H9 (cell line): Measurements from ENCODE around the gene ENTR1. TPM values are rescaled to one million over a fixed set of nuclear protein-coding genes. Genes with fewer than 3 reads are reported as not detected.

Experiments used
- DNase-seq: peaks from one replicate; pipeline ENCODE4 v3.0.0-alpha.2; 2017
- H2AFZ ChIP-seq: one replicate; pipeline ENCODE4 v1.6.1; 2013; ENCODE audit warnings: mild to moderate bottlenecking, low read length, control low read depth, moderate library complexity
- H2AK5ac ChIP-seq: 2 replicates; pipeline ENCODE4 v1.6.1; 2013; ENCODE audit warnings: low read length, control low read depth, mixed read lengths; ENCODE audit not compliant: insufficient read length
- H2BK120ac ChIP-seq: one replicate; pipeline ENCODE4 v1.6.1; 2013; ENCODE audit warnings: low read depth, mild to moderate bottlenecking, low read length, control low read depth, inconsistent platforms; ENCODE audit not compliant: poor library complexity, severe bottlenecking
- H2BK12ac ChIP-seq: 2 replicates; pipeline ENCODE4 v1.6.1; 2013; ENCODE audit warnings: low read length, control low read depth, mixed read lengths, low read depth; ENCODE audit not compliant: insufficient read length
- H2BK15ac ChIP-seq: 2 replicates; pipeline ENCODE4 v1.6.1; 2013; ENCODE audit warnings: low read depth, low read length, control low read depth
- H2BK20ac ChIP-seq: one replicate; pipeline ENCODE4 v1.6.1; 2013; ENCODE audit warnings: low read depth, mild to moderate bottlenecking, low read length, control low read depth, inconsistent platforms; ENCODE audit not compliant: poor library complexity, severe bottlenecking
- H2BK5ac ChIP-seq: 2 replicates; pipeline ENCODE4 v1.6.1; 2013; ENCODE audit warnings: low read length, control low read depth, mixed read lengths; ENCODE audit not compliant: insufficient read length
- H3K14ac ChIP-seq: 2 replicates; pipeline ENCODE4 v1.6.1; 2013; ENCODE audit warnings: low read length, control low read depth; ENCODE audit not compliant: insufficient read depth
- H3K18ac ChIP-seq: 2 replicates; pipeline ENCODE4 v1.6.1; 2013; ENCODE audit warnings: low read depth, mild to moderate bottlenecking, mixed read lengths, low read length, control low read depth; ENCODE audit not compliant: insufficient read length
- H3K23ac ChIP-seq: 2 replicates; pipeline ENCODE4 v1.6.1; 2013; ENCODE audit warnings: low read length, control low read depth, mixed read lengths, low read depth; ENCODE audit not compliant: insufficient read length
- H3K23me2 ChIP-seq: 2 replicates; pipeline ENCODE4 v1.6.1; 2013; ENCODE audit warnings: low read depth, mild to moderate bottlenecking, mixed read lengths, low read length, control low read depth; ENCODE audit not compliant: insufficient read length, poor library complexity, severe bottlenecking
- H3K27ac ChIP-seq: 2 replicates; pipeline ENCODE4 v1.5.1; 2013; ENCODE audit warnings: low read length, control low read depth, mixed read lengths, low read depth; ENCODE audit not compliant: insufficient read length
- H3K27me3 ChIP-seq: 2 replicates; pipeline ENCODE4 v1.6.1; 2013; ENCODE audit warnings: low read length, control low read depth, inconsistent platforms; ENCODE audit not compliant: insufficient read depth
- H3K4ac ChIP-seq: 2 replicates; pipeline ENCODE4 v1.6.1; 2013; ENCODE audit warnings: low read depth, mild to moderate bottlenecking, control low read depth, inconsistent platforms, low read length, moderate library complexity
- H3K4me1 ChIP-seq: 2 replicates; pipeline ENCODE4 v1.6.1; 2013; ENCODE audit warnings: low read length, control low read depth, inconsistent platforms; ENCODE audit not compliant: insufficient read depth
- H3K4me2 ChIP-seq: 2 replicates; pipeline ENCODE4 v1.6.1; 2013; ENCODE audit warnings: low read length, control low read depth, mixed read lengths; ENCODE audit not compliant: insufficient read length, insufficient read depth
- H3K56ac ChIP-seq: 2 replicates; pipeline ENCODE4 v1.6.1; 2013; ENCODE audit warnings: low read depth, mild to moderate bottlenecking, mixed read lengths, low read length, control low read depth; ENCODE audit not compliant: insufficient read length
- H3K79me1 ChIP-seq: 2 replicates; pipeline ENCODE4 v1.6.1; 2013; ENCODE audit warnings: low read depth, mild to moderate bottlenecking, moderate library complexity, low read length, control low read depth, inconsistent platforms; ENCODE audit not compliant: insufficient read depth, poor library complexity, severe bottlenecking
- H3K79me2 ChIP-seq: 2 replicates; pipeline ENCODE4 v1.6.1; 2013; ENCODE audit warnings: low read length, control low read depth, inconsistent platforms; ENCODE audit not compliant: insufficient read depth
- H3K9ac ChIP-seq: 2 replicates; pipeline ENCODE4 v1.6.1; 2013; ENCODE audit warnings: low read length, control low read depth, mixed read lengths; ENCODE audit not compliant: insufficient read length; ENCODE audit errors: extremely low read depth
- H3K9me3 ChIP-seq: one replicate; pipeline ENCODE4 v1.6.1; 2013; ENCODE audit warnings: low read depth, low read length, inconsistent platforms; ENCODE audit not compliant: control insufficient read depth
- H3T11ph ChIP-seq: one replicate; pipeline ENCODE4 v1.6.1; 2013; ENCODE audit warnings: mild to moderate bottlenecking, low read length, control low read depth, inconsistent platforms
- H4K20me1 ChIP-seq: one replicate; pipeline ENCODE4 v1.6.1; 2013; ENCODE audit not compliant: control insufficient read depth, insufficient read length, insufficient read depth
- H4K5ac ChIP-seq: 2 replicates; pipeline ENCODE4 v1.6.1; 2013; ENCODE audit warnings: low read depth, mild to moderate bottlenecking, mixed read lengths, low read length, control low read depth; ENCODE audit not compliant: insufficient read length
- H4K8ac ChIP-seq: replicated peaks from 2 replicates; pipeline ENCODE4 v1.6.1; 2013; ENCODE audit warnings: low read length, control low read depth, mixed read lengths, low read depth; ENCODE audit not compliant: insufficient read length
- H4K91ac ChIP-seq: 2 replicates; pipeline ENCODE4 v1.6.1; 2013; ENCODE audit warnings: low read depth, mild to moderate bottlenecking, moderate library complexity, mixed read lengths, low read length, control low read depth; ENCODE audit not compliant: insufficient read length
- H3K27ac Mint-ChIP-seq, 3 experiments: 2 replicates in 2 of 3; 3 replicates in 1 of 3; pipeline ENCODE4 v1.8.0; 2020 to 2021; ENCODE audit warnings: mixed read lengths in 3 of 3, mild to moderate bottlenecking in 1 of 3, moderate library complexity in 1 of 3
- H3K27me3 Mint-ChIP-seq: 2 replicates; pipeline ENCODE4 v1.8.0; 2021; ENCODE audit warnings: low read depth, mild to moderate bottlenecking, moderate library complexity, mixed read lengths
- H3K36me3 Mint-ChIP-seq, 3 experiments: 2 replicates in 2 of 3; 3 replicates in 1 of 3; pipeline ENCODE4 v1.8.0; 2020 to 2021; ENCODE audit warnings: low read depth in 3 of 3, mixed read lengths in 3 of 3; ENCODE audit not compliant: insufficient read depth in 1 of 3
- H3K4me1 Mint-ChIP-seq, 2 experiments: 2 replicates each; pipeline ENCODE4 v1.8.0; 2020; ENCODE audit warnings: mixed read lengths in 2 of 2
- H3K4me3 Mint-ChIP-seq, 2 experiments: 2 replicates in 1 of 2; 3 replicates in 1 of 2; pipeline ENCODE4 v1.8.0; 2020 to 2021; ENCODE audit warnings: mild to moderate bottlenecking in 2 of 2, mixed read lengths in 2 of 2, moderate library complexity in 1 of 2
- H3K9me3 Mint-ChIP-seq, 2 experiments: 2 replicates in 1 of 2; 3 replicates in 1 of 2; pipeline ENCODE4 v1.8.0; 2020; ENCODE audit warnings: mild to moderate bottlenecking in 2 of 2, mixed read lengths in 2 of 2, moderate library complexity in 1 of 2
- WGBS: extraction: QIAGEN DNeasy Blood & Tissue Kit; methylation state at CpG from one replicate; pipeline ENCODE4 v1.1.7; 2013; ENCODE audit warnings: missing lambda C conversion rate, low lambda C conversion rate, mixed read lengths; ENCODE audit not compliant: insufficient read length; ENCODE audit errors: extremely low coverage; 5-methylcytosine and 5-hydroxymethylcytosine counted together
- total RNA-seq: library from RNA; stranded (reverse); gene quantifications from 2 replicates; pipeline ENCODE4 v1.2.1, GENCODE V29; 2021
- TF ChIP-seq, protein P1 (sequence below): fragments of 200-600 bp; sonication (generic); conservative IDR thresholded peaks from 3 replicates; pipeline ENCODE4 v1.8.0; 2021; ENCODE audit warnings: antibody characterized with exemption, mild to moderate bottlenecking

The ENTR1 gene
- total RNA-seq, 1 experiment from 2014 or later, result 108 TPM

DNA sequence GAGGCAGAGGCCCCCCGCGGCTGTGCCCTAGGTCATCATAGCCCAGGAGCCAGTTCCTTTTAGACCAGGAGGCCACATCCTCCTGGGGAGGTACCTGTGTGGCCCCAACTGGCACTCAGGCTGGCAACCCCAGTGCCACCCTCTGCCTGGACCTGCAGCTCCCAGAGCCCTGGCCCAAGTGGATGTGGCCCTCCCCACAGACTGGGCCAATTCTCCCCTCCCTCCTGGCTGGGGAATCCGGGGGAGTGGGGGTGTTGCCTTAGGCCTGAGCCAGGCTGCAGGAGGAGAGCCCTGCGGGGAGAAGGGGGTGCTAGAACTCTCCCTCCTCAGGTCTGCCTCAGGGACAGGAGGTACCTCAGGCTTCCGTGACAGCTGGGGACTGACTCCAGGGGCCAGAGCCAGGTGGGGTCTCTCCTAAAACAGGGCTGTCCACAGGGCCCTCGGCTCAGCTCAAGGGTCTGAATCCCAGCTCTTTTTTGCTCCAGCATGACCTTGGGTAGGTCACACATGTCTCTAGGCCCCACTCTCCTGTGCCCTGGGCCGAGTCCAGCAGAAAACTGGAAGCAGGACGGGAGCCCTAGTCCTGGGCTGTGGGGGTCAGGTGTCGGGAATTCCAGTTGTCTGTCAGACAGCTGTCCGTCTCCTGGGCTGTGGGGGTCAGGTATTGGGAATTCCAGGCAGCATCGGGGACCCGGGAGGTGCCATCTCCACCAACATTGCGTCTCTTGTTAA lies 56.5 kb downstream of the ENTR1 start:
- Histone ChIP-seq H4K8ac (no peak overlapping the region), H3K79me2 (no peaks in the 10 kb centered on the region), H2BK12ac (no peak overlapping the region), H2BK20ac (no peak overlapping the region), H2AFZ (no peak overlapping the region), H4K91ac (no peak overlapping the region), H3K9ac (no peak overlapping the region), H3K27ac (no peak overlapping the region), H4K5ac (no peak overlapping the region), H3K27me3 (no peaks in the 10 kb centered on the region), H3T11ph (no peak overlapping the region), H2AK5ac (no peak overlapping the region), H3K4me1 (no peaks in the 10 kb centered on the region), H3K79me1 (no peaks in the 10 kb centered on the region), H3K18ac (no peak overlapping the region), H3K4me2 (no peak overlapping the region), H2BK120ac (no peak overlapping the region), H4K20me1 (no peaks in the 10 kb centered on the region), H3K9me3 (no peaks in the 10 kb centered on the region), H2BK5ac (no peak overlapping the region), H3K23ac (no peak overlapping the region), H2BK15ac (no peak overlapping the region), H3K56ac (no peak overlapping the region), H3K4ac (no peak overlapping the region), H3K23me2 (no peaks in the 10 kb centered on the region), H3K14ac (no peak overlapping the region; the same call in 1 of the 2 replicates)
- TF ChIP-seq, protein P1, sequence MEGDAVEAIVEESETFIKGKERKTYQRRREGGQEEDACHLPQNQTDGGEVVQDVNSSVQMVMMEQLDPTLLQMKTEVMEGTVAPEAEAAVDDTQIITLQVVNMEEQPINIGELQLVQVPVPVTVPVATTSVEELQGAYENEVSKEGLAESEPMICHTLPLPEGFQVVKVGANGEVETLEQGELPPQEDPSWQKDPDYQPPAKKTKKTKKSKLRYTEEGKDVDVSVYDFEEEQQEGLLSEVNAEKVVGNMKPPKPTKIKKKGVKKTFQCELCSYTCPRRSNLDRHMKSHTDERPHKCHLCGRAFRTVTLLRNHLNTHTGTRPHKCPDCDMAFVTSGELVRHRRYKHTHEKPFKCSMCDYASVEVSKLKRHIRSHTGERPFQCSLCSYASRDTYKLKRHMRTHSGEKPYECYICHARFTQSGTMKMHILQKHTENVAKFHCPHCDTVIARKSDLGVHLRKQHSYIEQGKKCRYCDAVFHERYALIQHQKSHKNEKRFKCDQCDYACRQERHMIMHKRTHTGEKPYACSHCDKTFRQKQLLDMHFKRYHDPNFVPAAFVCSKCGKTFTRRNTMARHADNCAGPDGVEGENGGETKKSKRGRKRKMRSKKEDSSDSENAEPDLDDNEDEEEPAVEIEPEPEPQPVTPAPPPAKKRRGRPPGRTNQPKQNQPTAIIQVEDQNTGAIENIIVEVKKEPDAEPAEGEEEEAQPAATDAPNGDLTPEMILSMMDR, result no peak
- H3K4me1 Mint-ChIP-seq, result no peaks in the 10 kb centered on the region; a peak in 1 of 4 replicates
- no peak for DNase-seq
- no CpG with 5 or more reads among the region's 13 CpGs for WGBS
- H3K4me3 Mint-ChIP-seq, result no peak overlapping the region
- peaks cover 0 to 3% (median 0%) of the 10 kb centered on the region in 3 experiments; a peak in 1 of 7 replicates for H3K36me3 Mint-ChIP-seq
- H3K27ac Mint-ChIP-seq, result no peak overlapping the region
- H3K9me3 Mint-ChIP-seq, result no peaks in the 10 kb centered on the region
- H3K27me3 Mint-ChIP-seq, result no peaks in the 10 kb centered on the region
